Heart left ventricle (tissue), 13 donors: ENCODE data around the gene DHRS4L2.
"Not testable (repeated sequence)": the region's sequence is repeated elsewhere in the genome, so short reads cannot be mapped to it uniquely, and the experiment has no call there.

ENCODE experiments used
- POLR2A ChIP-seq, 2 donors: fragments of 450-650 bp; IDR thresholded peaks; one replicate each; pipeline ENCODE4 v1.6.1; 2017; ENCODE audit warnings: antibody characterized with exemption in 2 of 2, mild to moderate bottlenecking in 2 of 2, moderate library complexity in 2 of 2
- TF ChIP-seq, protein P1 (sequence below), 12 donors: fragments of 200-600 bp; sonication (generic) in 4 of 12; IDR thresholded peaks; one replicate each; pipeline versions ENCODE4 v1.5.0 to v1.8.0; 2018 to 2022; ENCODE audit warnings: antibody characterized with exemption in 12 of 12, mild to moderate bottlenecking in 5 of 12
- donor health status: ischemic (EF 13 %, LVEDD 7.1; RV severe dilation, severe dysfunction).
- donor health status: DM: no; HTN: yes; CAD: no.
- donor health status: DM: no; HTN: no; CAD: no.
- donor health status: ischemic (EF 25% LVEDD 6.9; RV normal size, moderate dysfunction).
- donor health status: ischemic (EF 25% LVEDD 5.7; RV mildly dilated, moderate dysfunction).
- donor health status: ischemic (EF 35%, LVEDD 5.7; RV mildly dilated, moderate dysfunction).
- donor health status: nonischemic (EF 11% LVEDD 7.7; RV severe dilation, severe dysfunction).
- donor health status: DM: yes; HTN: yes; CAD: no.
- donor health status: PGD.
- donor health status: ischemic (EF 29% LVEDD 5.4; RV normal size, mild dysfunction).
- donor health status: nonischemic (EF 23%, LVEDD 6.1; RV moderate dilation, normal function).

DNA sequence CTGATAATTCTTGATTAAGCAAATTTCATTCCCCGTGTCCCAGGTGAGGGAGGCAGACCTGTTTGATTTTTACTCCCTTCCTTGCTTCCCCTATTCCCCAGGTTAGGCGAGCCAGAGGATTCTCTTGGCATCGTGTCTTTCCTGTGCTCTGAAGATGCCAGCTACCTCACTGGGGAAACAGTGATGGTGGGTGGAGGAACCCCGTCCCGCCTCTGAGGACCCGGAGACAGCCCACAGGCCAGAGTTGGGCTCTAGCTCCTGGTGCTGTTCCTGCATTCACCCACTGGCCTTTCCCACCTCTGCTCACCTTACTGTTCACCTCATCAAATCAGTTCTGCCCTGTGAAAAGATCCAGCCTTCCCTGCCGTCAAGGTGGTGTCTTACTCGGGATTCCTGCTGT lies 62.0 kb downstream of the DHRS4L2 start:
- TF ChIP-seq, protein P1, sequence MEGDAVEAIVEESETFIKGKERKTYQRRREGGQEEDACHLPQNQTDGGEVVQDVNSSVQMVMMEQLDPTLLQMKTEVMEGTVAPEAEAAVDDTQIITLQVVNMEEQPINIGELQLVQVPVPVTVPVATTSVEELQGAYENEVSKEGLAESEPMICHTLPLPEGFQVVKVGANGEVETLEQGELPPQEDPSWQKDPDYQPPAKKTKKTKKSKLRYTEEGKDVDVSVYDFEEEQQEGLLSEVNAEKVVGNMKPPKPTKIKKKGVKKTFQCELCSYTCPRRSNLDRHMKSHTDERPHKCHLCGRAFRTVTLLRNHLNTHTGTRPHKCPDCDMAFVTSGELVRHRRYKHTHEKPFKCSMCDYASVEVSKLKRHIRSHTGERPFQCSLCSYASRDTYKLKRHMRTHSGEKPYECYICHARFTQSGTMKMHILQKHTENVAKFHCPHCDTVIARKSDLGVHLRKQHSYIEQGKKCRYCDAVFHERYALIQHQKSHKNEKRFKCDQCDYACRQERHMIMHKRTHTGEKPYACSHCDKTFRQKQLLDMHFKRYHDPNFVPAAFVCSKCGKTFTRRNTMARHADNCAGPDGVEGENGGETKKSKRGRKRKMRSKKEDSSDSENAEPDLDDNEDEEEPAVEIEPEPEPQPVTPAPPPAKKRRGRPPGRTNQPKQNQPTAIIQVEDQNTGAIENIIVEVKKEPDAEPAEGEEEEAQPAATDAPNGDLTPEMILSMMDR (IDR thresholded peaks at IDR 0.05), result not testable (repeated sequence)
- TF ChIP-seq POLR2A (IDR thresholded peaks at IDR 0.05), result not testable (repeated sequence)
